Suprapubic skin (tissue), 4 donors: ENCODE results near the gene ARHGEF6. TPM values are rescaled to one million over a fixed set of nuclear protein-coding genes. Genes with fewer than 3 reads are reported as not detected.

Experiments used
- DNase-seq, 2 donors: peaks; one replicate each; pipeline ENCODE4 v3.0.0-alpha.2; 2019; ENCODE audit warnings: low spot score in 2 of 2
- H3K27ac ChIP-seq: fragments of 200-600 bp; sonication (generic); one replicate; pipeline ENCODE4 v1.5.1; 2019
- H3K27me3 ChIP-seq: fragments of 200-600 bp; sonication (generic); one replicate; pipeline ENCODE4 v1.5.1; 2019
- H3K36me3 ChIP-seq: fragments of 200-600 bp; sonication (generic); one replicate; pipeline ENCODE4 v1.5.1; 2019
- H3K4me1 ChIP-seq: fragments of 200-600 bp; sonication (generic); one replicate; pipeline ENCODE4 v1.5.1; 2019
- H3K4me3 ChIP-seq: fragments of 200-600 bp; sonication (generic); one replicate; pipeline ENCODE4 v1.5.1; 2019; ENCODE audit warnings: mild to moderate bottlenecking
- H3K9me3 ChIP-seq: fragments of 200-600 bp; sonication (generic); one replicate; pipeline ENCODE4 v1.5.1; 2019
- CTCF ChIP-seq, 2 donors: fragments of 200-600 bp in 1 of 2; fragments of 450-650 bp in 1 of 2; sonication (generic) in 1 of 2; IDR thresholded peaks; one replicate each; pipeline ENCODE4 v1.5.1; 2016 to 2019; ENCODE audit warnings: antibody characterized with exemption in 2 of 2, mild to moderate bottlenecking in 1 of 2, moderate library complexity in 1 of 2
- EP300 ChIP-seq: sonication (generic); formaldehyde crosslinking; IDR thresholded peaks from one replicate; pipeline ENCODE4 v1.6.1; 2017; ENCODE audit warnings: antibody characterized with exemption
- POLR2A ChIP-seq, 2 donors: fragments of 450-650 bp; IDR thresholded peaks; one replicate each; pipeline ENCODE4 v1.6.1; 2017; ENCODE audit warnings: antibody characterized with exemption in 2 of 2, mild to moderate bottlenecking in 2 of 2, moderate library complexity in 2 of 2
- POLR2AphosphoS5 ChIP-seq, 3 donors: sonication (generic); formaldehyde crosslinking; IDR thresholded peaks; one replicate each; pipeline ENCODE4 v1.6.1; 2017; ENCODE audit warnings: antibody characterized with exemption in 3 of 3
- WGBS: methylation state at CpG from one replicate; pipeline ENCODE4 v1.1.5; 2018; 5-methylcytosine and 5-hydroxymethylcytosine counted together
- total RNA-seq, 4 donors: library from RNA; depleted of rRNA; stranded (reverse); fragments of >200 nt; gene quantifications; one replicate each; pipeline ENCODE4 v1.1.0, GENCODE V29; 2016

ARHGEF6 gene
- total RNA-seq, 4 donors from 2014 or later = 5.9 to 16.9 (median 7.2) TPM

GRCh38 chrX:136658151-136658550 lies 122.6 kb downstream of the ARHGEF6 start:
- no peak for TF ChIP-seq POLR2AphosphoS5 (IDR thresholded peaks at IDR 0.05)
- TF ChIP-seq EP300 = no peak
- no peak for TF ChIP-seq CTCF (IDR thresholded peaks at IDR 0.05)
- no peak for TF ChIP-seq POLR2A (IDR thresholded peaks at IDR 0.05)
- no peaks in the 10 kb centered on the region for H3K27me3 ChIP-seq
- 78% methylated on average over 5 of the region's 5 CpGs for WGBS

GRCh38 chrX:136656361-136656964 lies 124.3 kb downstream of the ARHGEF6 start:
- Histone ChIP-seq H3K4me3 (no peak overlapping the region), H3K9me3 (no peaks in the 10 kb centered on the region), H3K27ac (no peak overlapping the region), H3K4me1 (peaks cover 3% of the 10 kb centered on the region), H3K36me3 (no peaks in the 10 kb centered on the region), H3K27me3 (no peaks in the 10 kb centered on the region)
- no peak for DNase-seq
- WGBS = 84% methylated on average over 5 of the region's 5 CpGs
- TF ChIP-seq CTCF (IDR thresholded peaks at IDR 0.05) = no peak

More at GRCh38 chrX:136658151-136658550, 122.6 kb downstream of the ARHGEF6 start:
- no peak for DNase-seq
- Histone ChIP-seq H3K36me3 (no peaks in the 10 kb centered on the region), H3K4me3 (no peak overlapping the region), H3K4me1 (peaks cover 3% of the 10 kb centered on the region), H3K9me3 (no peaks in the 10 kb centered on the region), H3K27ac (no peak overlapping the region)

- no peak for TF ChIP-seq EP300
- no peak for TF ChIP-seq CTCF (IDR thresholded peaks at IDR 0.05)
- TF ChIP-seq POLR2A (IDR thresholded peaks at IDR 0.05) = no peak
- no peak for TF ChIP-seq POLR2AphosphoS5 (IDR thresholded peaks at IDR 0.05)
- WGBS = 51% methylated on average over 6 of the region's 6 CpGs
- Histone ChIP-seq H3K9me3 (no peaks in the 10 kb centered on the region), H3K4me1 (peaks cover 3% of the 10 kb centered on the region), H3K27ac (no peak overlapping the region), H3K27me3 (no peaks in the 10 kb centered on the region), H3K36me3 (no peaks in the 10 kb centered on the region), H3K4me3 (no peak overlapping the region)
- DNase-seq = no peak
These were observed 127.7 kb downstream of the ARHGEF6 start for GRCh38 chrX:136652822-136653723.

GRCh38 chrX:136650811-136651210 lies 129.9 kb downstream of the ARHGEF6 start:
- Histone ChIP-seq H3K27me3 (no peaks in the 10 kb centered on the region), H3K36me3 (no peaks in the 10 kb centered on the region), H3K4me1 (peaks cover 3% of the 10 kb centered on the region), H3K9me3 (no peaks in the 10 kb centered on the region), H3K4me3 (no peak overlapping the region), H3K27ac (no peak overlapping the region)
- no peak for DNase-seq
- TF ChIP-seq POLR2AphosphoS5 (IDR thresholded peaks at IDR 0.05) = no peak
- TF ChIP-seq POLR2A (IDR thresholded peaks at IDR 0.05) = no peak
- TF ChIP-seq EP300 = no peak
- TF ChIP-seq CTCF (IDR thresholded peaks at IDR 0.05) = no peak
- 94% methylated on average over 3 of the region's 3 CpGs for WGBS

- Histone ChIP-seq H3K27me3 (no peaks in the 10 kb centered on the region), H3K27ac (no peak within 1 kb of the TSS)
- DNase-seq = no peak
These were observed 132.9 kb downstream of the ARHGEF6 start, which contains the start of gene CD40LG for GRCh38 chrX:136647677-136648360. TSS of gene CD40LG (plus strand) at chrX:136648158. CDS start at chrX:136648249, 91 bp downstream.

More at GRCh38 chrX:136647677-136648360, 132.9 kb downstream of the ARHGEF6 start, which contains the start of gene CD40LG:
- no peak for TF ChIP-seq POLR2A (IDR thresholded peaks at IDR 0.05)
- no peak for TF ChIP-seq CTCF (IDR thresholded peaks at IDR 0.05)
- no peak for TF ChIP-seq EP300
- Histone ChIP-seq H3K9me3 (no peaks in the 10 kb centered on the region), H3K4me3 (no peak within 1 kb of the TSS), H3K36me3 (no peaks in the 10 kb centered on the region), H3K4me1 (no peaks in the 10 kb centered on the region)
- WGBS = 81% methylated on average over 10 of the region's 10 CpGs
